EH (cell line): ENCODE results near the gene USP20.
"Not testable (repeated sequence)": the region's sequence is repeated elsewhere in the genome, so short reads cannot be mapped to it uniquely, and the experiment has no call there.

Experiments
- DNase-seq: peaks from one replicate; pipeline ENCODE4 v3.0.0-alpha.2; 2015; ENCODE audit warnings: low read depth

USP20 gene

GRCh38 chr9:129890718-129891299 lies 55.6 kb downstream of the USP20 start:
- DNase-seq: not testable (repeated sequence)

- no peak for DNase-seq
Measured at GRCh38 chr9:129891569-129891968, 56.3 kb downstream of the USP20 start.

GRCh38 chr9:129894120-129894823 lies 59.0 kb downstream of the USP20 start:
- DNase-seq: no peak

- DNase-seq: no peak
Measured at GRCh38 chr9:129895376-129896268, 60.4 kb downstream of the USP20 start.

- DNase-seq: no peak
Measured at GRCh38 chr9:129897263-129897662, 62.0 kb downstream of the USP20 start.

GRCh38 chr9:129898185-129898584 lies 62.9 kb downstream of the USP20 start:
- peak; percentile 54 for DNase-seq

- DNase-seq: no peak
Measured at GRCh38 chr9:129899620-129900019, 64.4 kb downstream of the USP20 start.

GRCh38 chr9:129900263-129901027 lies 65.2 kb downstream of the USP20 start:
- DNase-seq: no peak

- DNase-seq: no peak
Measured at GRCh38 chr9:129901993-129902739, 66.9 kb downstream of the USP20 start.

GRCh38 chr9:129902740-129903134 lies 67.5 kb downstream of the USP20 start:
- DNase-seq: no peak

GRCh38 chr9:129904734-129905133 lies 69.5 kb downstream of the USP20 start:
- DNase-seq: no peak

- DNase-seq: no peak
Measured at GRCh38 chr9:129906298-129906697, 71.0 kb downstream of the USP20 start.

GRCh38 chr9:129907201-129907600 lies 71.9 kb downstream of the USP20 start:
- peak; percentile 34 for DNase-seq

- no peak for DNase-seq
Measured at GRCh38 chr9:129908906-129909305, 73.6 kb downstream of the USP20 start.

GRCh38 chr9:129909851-129910250 lies 74.6 kb downstream of the USP20 start:
- no peak for DNase-seq

GRCh38 chr9:129910628-129911567 lies 75.6 kb downstream of the USP20 start:
- DNase-seq: peak; percentile 99

- DNase-seq: no peak
Measured at GRCh38 chr9:129914051-129914450, 78.8 kb downstream of the USP20 start.

- no peak for DNase-seq
Measured at GRCh38 chr9:129916707-129917106, 81.4 kb downstream of the USP20 start.

GRCh38 chr9:129918296-129918950 lies 83.2 kb downstream of the USP20 start:
- DNase-seq: no peak

- no peak for DNase-seq
Measured at GRCh38 chr9:129919277-129919676, 84.0 kb downstream of the USP20 start.
